GM13976 (cell line): ENCODE measurements around the gene HIRIP3.
"Not testable (repeated sequence)": the region's sequence is repeated elsewhere in the genome, so short reads cannot be mapped to it uniquely, and the experiment has no call there.

ENCODE experiments used
- DNase-seq: peaks from one replicate; pipeline ENCODE4 v3.0.0; 2012; ENCODE audit warnings: low spot score
- CTCF ChIP-seq: IDR thresholded peaks from 2 replicates; pipeline ENCODE4 v1.5.1; 2012; ENCODE audit warnings: borderline replicate concordance, mild to moderate bottlenecking; ENCODE audit not compliant: insufficient read depth; ENCODE audit errors: extremely low read depth, missing control alignments, control extremely low read depth
- in situ Hi-C: fragments of 300-500 bp; cut with MboI; formaldehyde crosslinking; loops from one replicate; pipeline ENCODE4 v1.12.0; 2022; ENCODE audit warnings: low sequenced_read_pairs, mixed read lengths, inconsistent platforms; ENCODE audit not compliant: unreplicated experiment

The HIRIP3 gene

DNA sequence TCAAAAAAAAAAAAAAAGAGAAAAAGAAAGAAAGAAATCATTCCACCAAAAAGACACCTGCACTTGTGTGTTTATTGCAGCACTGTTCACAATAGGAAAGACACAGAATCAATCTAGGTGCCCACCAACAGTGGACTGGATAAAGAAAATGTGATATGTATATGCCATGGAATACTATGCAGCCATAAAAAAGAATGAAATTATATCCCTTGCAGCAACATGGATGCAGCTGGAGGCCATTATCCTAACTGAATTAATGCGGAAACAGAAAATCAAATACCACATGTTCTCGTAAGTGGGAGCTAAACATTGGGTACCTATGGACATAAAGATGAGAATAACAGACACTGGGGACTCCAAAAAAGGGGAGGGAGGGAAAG lies 21.9 kb upstream of the HIRIP3 start:
- no peak for DNase-seq
- TF ChIP-seq CTCF: no peak
- in situ Hi-C loops: loop anchor here (25.0 kb wide), 1 partner anchor 330 kb away; the partner anchor contains the start of gene QPRT

GRCh38 chr16:30016555-30017276 lies 21.3 kb upstream of the HIRIP3 start:
- in situ Hi-C loops: loop anchor here (25.0 kb wide), 1 partner anchor 329 kb away; the partner anchor contains the start of gene QPRT
- no peak for DNase-seq
- no peak for TF ChIP-seq CTCF

- in situ Hi-C loops: loop anchor here (25.0 kb wide), 1 partner anchor 328 kb away; the partner anchor contains the start of gene QPRT
- not testable (repeated sequence) for DNase-seq
Observed at GRCh38 chr16:30015450-30015849, 20.0 kb upstream of the HIRIP3 start.

DNA sequence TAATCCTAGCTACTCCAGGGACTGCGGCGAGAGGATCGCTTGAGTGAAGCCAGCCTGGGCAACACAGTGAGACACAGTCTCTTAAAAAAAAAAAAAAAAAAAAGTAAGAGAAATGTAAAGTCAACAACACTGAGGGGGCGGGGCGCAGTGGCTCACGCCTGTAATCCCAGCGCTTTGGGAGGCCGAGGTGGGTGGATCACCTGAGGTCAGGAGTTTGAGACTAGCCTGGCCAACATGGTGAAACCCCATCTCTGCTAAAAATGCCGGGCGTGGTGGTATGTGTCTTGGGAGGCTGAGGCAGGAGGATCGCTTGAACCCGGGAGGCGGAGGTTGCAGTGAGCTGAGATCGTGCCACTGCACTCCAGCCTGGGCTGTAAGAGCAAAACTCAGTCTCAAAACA lies 17.2 kb upstream of the HIRIP3 start:
- in situ Hi-C loops: loop anchor here (25.0 kb wide), 1 partner anchor 325 kb away; the partner anchor contains the start of gene QPRT
- not testable (repeated sequence) for DNase-seq

GRCh38 chr16:30011714-30012504 lies 16.5 kb upstream of the HIRIP3 start:
- no peak for TF ChIP-seq CTCF
- in situ Hi-C loops: loop anchor here (25.0 kb wide), 1 partner anchor 325 kb away; the partner anchor contains the start of gene QPRT
- no peak for DNase-seq

- in situ Hi-C loops: loop anchor here (25.0 kb wide), 1 partner anchor 324 kb away; the partner anchor contains the start of gene QPRT
- TF ChIP-seq CTCF: no peak
- peak; percentile 72 for DNase-seq
Observed at GRCh38 chr16:30010844-30011713, 15.7 kb upstream of the HIRIP3 start, which contains the start of gene DOC2A. DOC2A (minus strand) TSS chr16:30011027; CDS start chr16:30010222, 805 bp downstream.
